ENCODE measurements around the gene LTB4R. TPM values are rescaled to one million over a fixed set of nuclear protein-coding genes. Genes with fewer than 3 reads are reported as not detected.

The LTB4R gene
- total and polyA plus RNA-seq, 9 of the 15 experiments (the other 6 are each of a cell fraction or from before 2014, with no cell fraction given): 0.38 to 10.5 (median 2.8) TPM

DNA sequence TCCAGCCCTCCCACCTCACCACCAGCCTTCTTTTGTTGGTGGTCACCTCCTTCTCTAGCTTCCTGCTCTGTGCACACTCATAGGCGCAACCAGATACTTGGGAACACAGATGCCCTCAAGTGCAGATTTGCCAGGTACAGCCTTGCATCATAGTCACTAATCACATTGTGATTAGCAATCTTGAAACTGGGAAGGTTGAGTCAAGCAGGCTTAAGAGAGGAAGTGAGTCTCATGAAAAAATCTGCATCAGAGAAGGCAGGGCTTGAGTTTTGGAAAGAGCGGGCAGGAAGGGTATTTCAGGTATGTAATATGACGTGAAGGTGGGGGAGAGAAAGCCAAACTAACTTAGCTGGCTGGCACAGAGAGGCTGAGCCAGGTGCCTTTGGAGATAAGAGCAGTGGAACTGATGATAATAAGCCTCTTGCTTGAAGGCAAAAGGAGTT is 37.2 kb upstream of the LTB4R start (continued):
- TF ChIP-seq, protein P1, sequence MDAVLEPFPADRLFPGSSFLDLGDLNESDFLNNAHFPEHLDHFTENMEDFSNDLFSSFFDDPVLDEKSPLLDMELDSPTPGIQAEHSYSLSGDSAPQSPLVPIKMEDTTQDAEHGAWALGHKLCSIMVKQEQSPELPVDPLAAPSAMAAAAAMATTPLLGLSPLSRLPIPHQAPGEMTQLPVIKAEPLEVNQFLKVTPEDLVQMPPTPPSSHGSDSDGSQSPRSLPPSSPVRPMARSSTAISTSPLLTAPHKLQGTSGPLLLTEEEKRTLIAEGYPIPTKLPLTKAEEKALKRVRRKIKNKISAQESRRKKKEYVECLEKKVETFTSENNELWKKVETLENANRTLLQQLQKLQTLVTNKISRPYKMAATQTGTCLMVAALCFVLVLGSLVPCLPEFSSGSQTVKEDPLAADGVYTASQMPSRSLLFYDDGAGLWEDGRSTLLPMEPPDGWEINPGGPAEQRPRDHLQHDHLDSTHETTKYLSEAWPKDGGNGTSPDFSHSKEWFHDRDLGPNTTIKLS (IDR thresholded peaks at IDR 0.05; ENCODE audit: borderline replicate concordance, low read depth): no peak
- TF ChIP-seq DPF2 (IDR thresholded peaks at IDR 0.05) (peak; percentile 75), NCOR1 (IDR thresholded peaks at IDR 0.05) (peak; percentile 41; the same call in 1 of the 2 replicates), MTA3 (IDR thresholded peaks at IDR 0.05; ENCODE audit: borderline replicate concordance) (0 out of 2 replicates have a peak, but pooled peaks have one; percentile 29), CHD4 (IDR thresholded peaks at IDR 0.05; ENCODE audit: insufficient read depth, insufficient replicate concordance, low read depth, low read length, poor library complexity, severe bottlenecking) (no peak), HDAC8 (tag; IDR thresholded peaks at IDR 0.05) (no peak), CBX2 (IDR thresholded peaks at IDR 0.05; ENCODE audit: insufficient read depth, low read length, poor library complexity, severe bottlenecking) (no peak), TFAP4 (CRISPR knock-in tag; IDR thresholded peaks at IDR 0.05; ENCODE audit: borderline replicate concordance) (no peak), CTBP1 (IDR thresholded peaks at IDR 0.05; ENCODE audit: borderline replicate concordance) (peak; percentile 78; the same call in 1 of the 2 replicates), PRPF4 (IDR thresholded peaks at IDR 0.05; ENCODE audit: insufficient read depth, low read depth, low read length, poor library complexity, severe bottlenecking) (no peak), KAT2B (IDR thresholded peaks at IDR 0.05; ENCODE audit: low read depth, low read length) (no peak), KLF10 (CRISPR knock-in tag; IDR thresholded peaks at IDR 0.05) (no peak), ZNF79 (CRISPR knock-in tag; IDR thresholded peaks at IDR 0.05; ENCODE audit: low read depth) (no peak), NCOA6 (IDR thresholded peaks at IDR 0.05) (no peak), ZEB2 (IDR thresholded peaks at IDR 0.05) (peak; percentile 91), NFE2L1 (tag; IDR thresholded peaks at IDR 0.05; ENCODE audit: borderline replicate concordance, low read depth) (no peak), KLF1 (tag; IDR thresholded peaks at IDR 0.05) (no peak), POLR2AphosphoS5 (IDR thresholded peaks at IDR 0.05; ENCODE audit: control insufficient read depth, insufficient read depth, low read depth, low read length) (no peak), CBFA2T3 (IDR thresholded peaks at IDR 0.05) (peak; percentile 86), KHSRP (IDR thresholded peaks at IDR 0.05) (no peak), JUN (IDR thresholded peaks at IDR 0.05; ENCODE audit: borderline replicate concordance, low read depth, low read length) (no peak), JUN (CRISPR knock-in tag; IDR thresholded peaks at IDR 0.05; ENCODE audit: borderline replicate concordance) (no peak), ZNF224 (CRISPR knock-in tag; IDR thresholded peaks at IDR 0.05) (no peak), MEF2A (IDR thresholded peaks at IDR 0.05; ENCODE audit: control insufficient read depth, low read depth, low read length) (peak; percentile 48; the same call in 1 of the 2 replicates), PHF8 (IDR thresholded peaks at IDR 0.05; ENCODE audit: borderline replicate concordance, low read length) (no peak)
- TF ChIP-seq, protein P2, sequence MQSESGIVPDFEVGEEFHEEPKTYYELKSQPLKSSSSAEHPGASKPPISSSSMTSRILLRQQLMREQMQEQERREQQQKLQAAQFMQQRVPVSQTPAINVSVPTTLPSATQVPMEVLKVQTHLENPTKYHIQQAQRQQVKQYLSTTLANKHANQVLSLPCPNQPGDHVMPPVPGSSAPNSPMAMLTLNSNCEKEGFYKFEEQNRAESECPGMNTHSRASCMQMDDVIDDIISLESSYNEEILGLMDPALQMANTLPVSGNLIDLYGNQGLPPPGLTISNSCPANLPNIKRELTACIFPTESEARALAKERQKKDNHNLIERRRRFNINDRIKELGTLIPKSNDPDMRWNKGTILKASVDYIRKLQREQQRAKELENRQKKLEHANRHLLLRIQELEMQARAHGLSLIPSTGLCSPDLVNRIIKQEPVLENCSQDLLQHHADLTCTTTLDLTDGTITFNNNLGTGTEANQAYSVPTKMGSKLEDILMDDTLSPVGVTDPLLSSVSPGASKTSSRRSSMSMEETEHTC (IDR thresholded peaks at IDR 0.05): no peak
- TF ChIP-seq, protein P3, sequence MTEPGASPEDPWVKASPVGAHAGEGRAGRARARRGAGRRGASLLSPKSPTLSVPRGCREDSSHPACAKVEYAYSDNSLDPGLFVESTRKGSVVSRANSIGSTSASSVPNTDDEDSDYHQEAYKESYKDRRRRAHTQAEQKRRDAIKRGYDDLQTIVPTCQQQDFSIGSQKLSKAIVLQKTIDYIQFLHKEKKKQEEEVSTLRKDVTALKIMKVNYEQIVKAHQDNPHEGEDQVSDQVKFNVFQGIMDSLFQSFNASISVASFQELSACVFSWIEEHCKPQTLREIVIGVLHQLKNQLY (CRISPR knock-in tag; conservative IDR thresholded peaks at IDR 0.05): no peak

Measured in K562 (cell line).